ENCODE data around the gene THOC2. TPM values are rescaled to one million over a fixed set of nuclear protein-coding genes. Genes with fewer than 3 reads are reported as not detected.

THOC2 gene
- total and polyA plus RNA-seq, 2 of the 8 experiments (the other 6 are each of a cell fraction or from before 2014, with no cell fraction given): 32.7 to 68.8 TPM

DNA sequence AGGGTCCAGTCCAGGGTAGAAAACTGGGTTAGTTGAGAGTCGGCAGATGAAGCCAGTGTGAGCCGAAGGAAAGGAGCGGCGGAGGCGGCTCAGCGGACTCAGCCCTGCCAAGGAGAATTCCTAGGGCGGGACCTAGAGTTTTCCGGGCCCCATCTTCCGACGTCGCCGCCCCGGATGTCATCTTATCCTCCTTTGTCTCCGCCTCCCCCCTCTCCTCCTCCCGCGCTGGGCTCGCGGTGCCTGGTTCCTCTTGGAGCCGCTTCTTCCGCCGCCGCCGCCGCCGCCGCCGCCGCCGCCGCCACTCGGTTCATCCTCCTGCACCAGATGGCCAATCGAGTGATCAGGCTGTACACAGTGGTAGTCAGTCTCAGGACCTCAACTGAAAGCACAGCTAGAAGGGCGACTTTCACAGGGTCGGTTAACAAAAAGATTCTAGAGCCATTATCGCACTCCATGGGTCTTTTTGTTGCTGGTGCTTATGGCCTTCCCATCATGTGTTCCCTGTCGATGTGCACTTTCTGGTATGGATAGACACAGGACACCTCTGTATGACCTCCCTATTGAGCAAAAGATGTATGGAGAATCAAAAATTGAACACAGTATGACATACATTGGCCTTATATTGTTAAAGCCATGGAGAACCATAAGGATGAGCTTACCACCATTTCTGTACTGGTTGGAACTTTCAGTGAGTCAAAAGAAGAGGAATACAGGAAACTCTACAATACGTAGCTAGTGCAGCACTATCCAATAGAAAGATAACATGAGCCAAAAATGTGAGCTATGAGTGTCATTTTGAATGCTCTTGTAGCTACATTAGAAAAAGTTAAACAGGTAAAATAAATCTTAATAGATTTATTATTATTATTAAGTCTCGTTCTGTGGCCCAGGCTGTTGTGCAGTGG lies 32.4 kb upstream of the THOC2 start:
- no peak overlapping the region for H2AK5ac ChIP-seq (ENCODE audit: low read depth, low read length)
- no peaks in the 10 kb centered on the region; the same call in 1 of the 2 replicates for H3K23me2 ChIP-seq (ENCODE audit: low read depth, low read length)
- peak overlapping the region; percentile 81 for H3K18ac ChIP-seq (ENCODE audit: extremely low read depth, low read length)
- no peak overlapping the region for H3K23ac ChIP-seq (ENCODE audit: insufficient read length)
- H3K4me2 ChIP-seq (ENCODE audit: insufficient read depth in 1 of 2, low read depth in 2 of 2, low read length in 2 of 2): peak overlapping the region; percentile 55 to 68
- H3K27me3 ChIP-seq (replicated peaks in 1 of 4; ENCODE audit: control insufficient read depth in 3 of 4, extremely low read depth in 1 of 4, insufficient read depth in 3 of 4, low read length in 3 of 4): no peaks in the 10 kb centered on the region
- H3K9ac ChIP-seq (replicated peaks in 1 of 4; ENCODE audit: extremely low read depth in 1 of 4, low read depth in 3 of 4, low read length in 3 of 4): peak overlapping the region in 2 of 4 experiments; percentile 13 to 68; a peak in 2 of 7 replicates
- peak overlapping the region; percentile 93 for H4K91ac ChIP-seq (replicated peaks; ENCODE audit: insufficient read length, low read length)
- no peak overlapping the region for H2BK12ac ChIP-seq (ENCODE audit: low read depth, low read length)
- peak overlapping the region; percentile 95 for H2AFZ ChIP-seq (ENCODE audit: low read length)
- no peak overlapping the region for H3K4ac ChIP-seq (replicated peaks; ENCODE audit: insufficient read length, low read depth, low read length)
- no peak overlapping the region for H2BK20ac ChIP-seq (ENCODE audit: low read length)
- DNase-seq (ENCODE audit: low read depth in 1 of 2, low spot score in 2 of 2) (peak; percentile 39 to 57), FAIRE-seq (no peak)
- no peak overlapping the region for H4K8ac ChIP-seq (ENCODE audit: extremely low read depth, insufficient read depth, low read length)
- H2BK5ac ChIP-seq (ENCODE audit: low read depth, low read length): 0 out of 2 replicates have a peak overlapping the region, but pooled peaks have one; percentile 49
- H2BK15ac ChIP-seq (ENCODE audit: low read length): no peak overlapping the region
- no peaks in the 10 kb centered on the region for H3K79me2 ChIP-seq (ENCODE audit: control insufficient read depth in 1 of 2, insufficient read depth in 2 of 2, low read length in 2 of 2)
- CTCF ChIA-PET (ENCODE audit: partially characterized antibody): interaction anchor here (2.8 kb wide), 1 partner anchor 13 kb away, joined by 16 read pairs; no protein-coding TSS in a partner anchor
- no peak overlapping the region for H4K5ac ChIP-seq (ENCODE audit: insufficient read length, low read depth, low read length)
- H3K14ac ChIP-seq (ENCODE audit: insufficient read length): no peak overlapping the region
- no peaks in the 10 kb centered on the region for H3K9me3 ChIP-seq (ENCODE audit: insufficient read depth in 2 of 2, low read depth in 1 of 2, low read length in 1 of 2)
- no peak overlapping the region for H3K27ac ChIP-seq (ENCODE audit: low read depth, low read length)
- no peak overlapping the region for H3K56ac ChIP-seq (replicated peaks; ENCODE audit: insufficient read length, low read depth, low read length)
- peak overlapping the region; percentile 64 for H2BK120ac ChIP-seq (replicated peaks; ENCODE audit: low read depth, low read length)
- no peaks in the 10 kb centered on the region for H3K4me1 ChIP-seq (replicated peaks in 1 of 4; ENCODE audit: control insufficient read depth in 3 of 4, insufficient read depth in 4 of 4, low read length in 3 of 4)
- no peaks in the 10 kb centered on the region for H3K36me3 ChIP-seq (ENCODE audit: control insufficient read depth in 2 of 4, insufficient read depth in 4 of 4, low read length in 3 of 4)
- peak overlapping the region in 2 of 4 experiments; percentile 40 to 60; a peak in 3 of 8 replicates for H3K4me3 ChIP-seq (ENCODE audit: extremely low read depth in 1 of 4, insufficient read depth in 2 of 4, low read depth in 3 of 4, low read length in 4 of 4)
- peak; percentile 51; the same call in 1 of the 2 replicates for TF ChIP-seq TAF1 (IDR thresholded peaks at IDR 0.05; ENCODE audit: low read depth, low read length)
- TF ChIP-seq POLR2A (IDR thresholded peaks at IDR 0.05; ENCODE audit: control extremely low read depth in 1 of 2, low read depth in 2 of 2, low read length in 2 of 2): 0 out of 3 replicates have a peak, but pooled peaks of 1 of the 2 experiments have one; percentile 27
- no peak for TF ChIP-seq FOSL1 (IDR thresholded peaks at IDR 0.05; ENCODE audit: insufficient read depth, low read depth, low read length)
- peak; percentile 24; the same call in 1 of the 2 replicates for TF ChIP-seq TBP (IDR thresholded peaks at IDR 0.05; ENCODE audit: low read depth, low read length)
- no peaks in the 10 kb centered on the region for H4K20me1 ChIP-seq (replicated peaks in 1 of 2; ENCODE audit: control insufficient read depth in 1 of 2, insufficient read depth in 2 of 2, low read length in 2 of 2)
- H3K79me1 ChIP-seq (ENCODE audit: low read depth, low read length): no peaks in the 10 kb centered on the region
- 72% methylated on average over 4 of the region's 38 CpGs; no CpG with 5 or more reads in 1 of the 2 experiments for WGBS, 2 experiments (ENCODE audit: extremely low coverage in 1 of 2, insufficient coverage in 1 of 2, insufficient read length in 1 of 2, insufficient replicate concordance in 2 of 2, low coverage in 1 of 2, low lambda C conversion rate in 2 of 2, missing lambda C conversion rate in 1 of 2)
- POLR2A ChIA-PET (ENCODE audit: partially characterized antibody): interaction anchor here (0.7 to 0.8 kb wide), 2 partner anchors 12 to 198 kb away, joined by 3 read pairs; no protein-coding TSS in a partner anchor
